GM19238 (cell line): ENCODE data around the gene ABCA10.
A peak's percentile ranks its signal among the peaks of the same experiment; 100 is the strongest.
"Not testable (repeated sequence)": the region's sequence is repeated elsewhere in the genome, so short reads cannot be mapped to it uniquely, and the experiment has no call there.

Experiments used
- DNase-seq: peaks from one replicate; pipeline ENCODE4 v3.0.0; 2011; ENCODE audit warnings: low spot score; ENCODE audit not compliant: insufficient read length

The ABCA10 gene, protein sequence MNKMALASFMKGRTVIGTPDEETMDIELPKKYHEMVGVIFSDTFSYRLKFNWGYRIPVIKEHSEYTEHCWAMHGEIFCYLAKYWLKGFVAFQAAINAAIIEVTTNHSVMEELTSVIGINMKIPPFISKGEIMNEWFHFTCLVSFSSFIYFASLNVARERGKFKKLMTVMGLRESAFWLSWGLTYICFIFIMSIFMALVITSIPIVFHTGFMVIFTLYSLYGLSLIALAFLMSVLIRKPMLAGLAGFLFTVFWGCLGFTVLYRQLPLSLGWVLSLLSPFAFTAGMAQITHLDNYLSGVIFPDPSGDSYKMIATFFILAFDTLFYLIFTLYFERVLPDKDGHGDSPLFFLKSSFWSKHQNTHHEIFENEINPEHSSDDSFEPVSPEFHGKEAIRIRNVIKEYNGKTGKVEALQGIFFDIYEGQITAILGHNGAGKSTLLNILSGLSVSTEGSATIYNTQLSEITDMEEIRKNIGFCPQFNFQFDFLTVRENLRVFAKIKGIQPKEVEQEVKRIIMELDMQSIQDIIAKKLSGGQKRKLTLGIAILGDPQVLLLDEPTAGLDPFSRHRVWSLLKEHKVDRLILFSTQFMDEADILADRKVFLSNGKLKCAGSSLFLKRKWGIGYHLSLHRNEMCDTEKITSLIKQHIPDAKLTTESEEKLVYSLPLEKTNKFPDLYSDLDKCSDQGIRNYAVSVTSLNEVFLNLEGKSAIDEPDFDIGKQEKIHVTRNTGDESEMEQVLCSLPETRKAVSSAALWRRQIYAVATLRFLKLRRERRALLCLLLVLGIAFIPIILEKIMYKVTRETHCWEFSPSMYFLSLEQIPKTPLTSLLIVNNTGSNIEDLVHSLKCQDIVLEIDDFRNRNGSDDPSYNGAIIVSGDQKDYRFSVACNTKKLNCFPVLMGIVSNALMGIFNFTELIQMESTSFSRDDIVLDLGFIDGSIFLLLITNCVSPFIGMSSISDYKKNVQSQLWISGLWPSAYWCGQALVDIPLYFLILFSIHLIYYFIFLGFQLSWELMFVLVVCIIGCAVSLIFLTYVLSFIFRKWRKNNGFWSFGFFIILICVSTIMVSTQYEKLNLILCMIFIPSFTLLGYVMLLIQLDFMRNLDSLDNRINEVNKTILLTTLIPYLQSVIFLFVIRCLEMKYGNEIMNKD (N-terminal part only)

GRCh38 chr17:69228576-69228975 is at the start of gene ABCA10:
TSS of gene ABCA10 (minus strand) at chr17:69228824. CDS start at chr17:69225358, 3,466 bp downstream.
- DNase-seq, result no peak

- DNase-seq, result not testable (repeated sequence)
These were observed 47.7 kb upstream of the ABCA10 start for GRCh38 chr17:69276279-69276678.

DNA sequence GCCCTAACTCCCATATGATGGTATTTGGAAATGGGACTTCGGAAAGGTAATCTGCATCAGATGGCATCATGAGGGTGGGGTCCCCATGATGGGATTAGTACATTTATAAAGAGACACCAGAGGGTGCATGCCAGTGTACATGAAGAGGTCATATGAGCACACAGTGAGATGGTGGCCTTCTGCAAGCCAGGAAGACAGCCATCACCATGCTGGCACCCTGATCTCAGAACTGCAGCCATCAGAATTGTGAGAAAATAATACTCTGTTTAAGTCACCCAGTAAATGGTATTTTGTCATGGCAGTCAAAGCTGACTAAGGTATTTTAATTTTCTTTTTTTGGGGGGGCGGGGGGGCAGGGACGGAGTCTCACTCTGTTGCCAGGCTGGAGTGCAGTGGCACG is 47.1 kb upstream of the ABCA10 start:
- DNase-seq, result no peak

DNA sequence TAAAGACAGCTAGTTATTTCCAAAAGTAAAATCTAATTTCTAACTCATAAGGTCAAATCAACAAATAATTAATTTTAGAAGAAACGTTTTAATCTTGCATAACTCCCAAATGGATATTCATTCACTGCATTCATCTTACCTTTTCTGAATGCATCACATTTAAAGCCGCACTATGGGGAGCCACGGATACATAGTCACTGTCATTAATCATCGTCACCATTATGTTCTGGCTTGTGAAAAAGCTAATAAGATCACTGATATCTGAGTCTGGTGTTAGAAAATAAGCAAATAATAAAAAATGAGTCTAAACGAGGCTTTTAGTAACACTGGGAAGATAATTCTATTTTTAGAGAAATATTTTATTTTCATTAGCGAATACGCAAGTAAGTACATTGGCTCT is 42.4 kb upstream of the ABCA10 start:
- no peak for DNase-seq

- DNase-seq, result no peak
These were observed 40.7 kb upstream of the ABCA10 start for GRCh38 chr17:69269131-69269998.

GRCh38 chr17:69268543-69269014 is 40.0 kb upstream of the ABCA10 start:
- no peak for DNase-seq

- no peak for DNase-seq
These were observed 38.6 kb upstream of the ABCA10 start for GRCh38 chr17:69267219-69267618.

DNA sequence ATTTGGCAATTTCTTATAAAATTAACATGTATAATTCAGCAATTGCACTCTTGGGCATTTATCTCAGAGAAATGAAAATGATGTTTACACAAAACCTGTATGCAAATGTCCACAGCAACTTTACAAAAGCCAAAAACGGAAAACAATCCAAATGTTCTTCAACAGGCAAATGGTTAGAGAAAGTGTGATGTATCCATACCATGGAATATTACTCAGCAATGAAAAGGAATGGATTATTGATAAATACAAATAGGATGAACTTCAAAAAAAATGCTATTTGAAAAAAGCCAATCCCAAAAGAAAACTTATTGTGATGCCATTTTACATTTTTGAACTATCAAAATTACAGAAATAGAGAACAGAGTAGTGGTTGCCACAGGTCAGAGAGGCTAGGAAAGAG is 37.2 kb upstream of the ABCA10 start:
- DNase-seq, result no peak

DNA sequence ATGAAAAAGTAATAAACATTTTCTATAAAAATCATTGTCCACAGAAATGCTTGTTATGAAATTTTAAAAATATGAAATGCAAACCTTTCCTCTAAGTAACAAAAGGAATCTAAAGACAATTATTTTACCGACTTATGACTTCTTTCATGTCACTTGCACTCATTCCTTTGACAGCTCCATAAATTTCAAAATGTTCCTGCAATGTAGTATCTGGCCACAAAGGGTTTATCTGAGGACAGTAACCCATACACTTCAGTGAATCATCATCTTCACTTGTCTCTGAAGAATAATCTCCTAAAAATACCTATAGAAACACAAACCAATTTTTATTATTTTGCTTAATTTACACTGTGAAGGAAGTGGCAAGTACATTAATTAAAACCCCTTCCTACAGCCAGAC is 25.6 kb upstream of the ABCA10 start:
- DNase-seq, result no peak

- no peak for DNase-seq
These were observed 22.0 kb upstream of the ABCA10 start for GRCh38 chr17:69250641-69251040.

DNA sequence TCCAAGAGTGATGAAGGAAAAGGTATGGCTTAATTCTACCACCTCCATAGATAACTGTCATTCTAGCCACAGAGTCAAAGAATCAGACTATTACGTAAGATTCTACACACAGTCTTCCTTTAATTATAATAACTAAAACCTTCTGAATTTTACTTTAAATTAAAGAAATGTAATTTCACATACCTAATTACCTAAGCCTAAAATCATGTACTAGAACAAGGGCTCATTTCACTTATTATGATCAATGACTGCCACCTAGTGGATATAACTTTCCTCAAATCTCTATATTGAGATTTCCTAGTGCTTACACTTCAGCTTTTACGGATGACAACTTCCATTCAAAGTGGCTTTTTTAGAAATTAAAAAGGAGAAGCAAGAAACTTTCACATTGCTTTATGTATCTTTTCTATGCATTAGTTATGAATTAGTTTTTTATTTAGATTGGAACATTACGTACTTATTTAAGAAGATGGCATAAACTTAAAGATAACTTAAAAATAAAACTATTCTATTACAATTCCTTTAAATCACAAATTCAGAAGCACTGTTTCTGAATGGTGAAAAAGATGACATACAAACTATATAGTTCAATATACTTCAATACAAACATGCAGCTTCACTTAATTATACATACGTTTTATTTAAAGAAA is 18.2 kb upstream of the ABCA10 start:
- DNase-seq, result no peak

GRCh38 chr17:69246202-69246601 is 17.6 kb upstream of the ABCA10 start:
- DNase-seq, result no peak

GRCh38 chr17:69245617-69246016 is 17.0 kb upstream of the ABCA10 start:
- DNase-seq, result no peak

- DNase-seq, result no peak
These were observed 11.3 kb upstream of the ABCA10 start for GRCh38 chr17:69239611-69240600.

DNA sequence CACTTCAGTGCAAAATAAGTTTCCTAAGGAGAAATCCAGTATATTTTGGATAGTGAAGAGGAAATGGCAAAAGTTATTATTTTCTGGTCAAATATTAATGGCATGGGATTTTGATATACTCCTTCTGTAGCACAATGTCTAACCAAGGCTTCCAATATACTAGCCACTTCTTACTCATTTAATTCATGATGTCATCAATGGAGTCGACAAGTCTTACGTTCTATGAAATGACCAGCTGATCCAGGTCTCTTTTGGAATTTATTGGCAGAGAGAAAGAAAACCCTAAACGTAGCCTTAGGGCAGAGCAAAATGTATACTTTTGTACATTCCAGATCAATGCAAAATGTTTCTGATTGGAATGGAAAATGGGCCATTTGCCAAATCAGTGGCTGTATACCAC is 8.3 kb upstream of the ABCA10 start:
- DNase-seq, result no peak

DNA sequence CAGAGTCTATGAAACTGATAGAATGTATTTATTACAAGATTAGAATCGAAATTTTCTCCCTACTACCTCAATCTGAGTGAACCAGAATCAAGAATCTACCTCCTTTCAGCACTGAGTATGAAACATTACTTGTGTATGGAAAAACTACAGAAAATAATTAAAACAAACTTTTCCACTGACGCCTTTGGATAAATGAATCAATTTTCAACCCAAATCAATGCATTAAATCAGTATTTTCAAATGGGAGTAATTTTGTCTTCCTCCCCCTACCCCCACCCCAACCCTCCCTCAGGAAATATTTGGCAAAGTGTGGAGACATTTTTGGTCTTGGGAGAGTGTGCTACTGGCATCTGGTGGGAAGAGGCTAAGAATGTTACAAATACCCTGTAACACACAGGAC is 7.8 kb upstream of the ABCA10 start:
- DNase-seq, result no peak

DNA sequence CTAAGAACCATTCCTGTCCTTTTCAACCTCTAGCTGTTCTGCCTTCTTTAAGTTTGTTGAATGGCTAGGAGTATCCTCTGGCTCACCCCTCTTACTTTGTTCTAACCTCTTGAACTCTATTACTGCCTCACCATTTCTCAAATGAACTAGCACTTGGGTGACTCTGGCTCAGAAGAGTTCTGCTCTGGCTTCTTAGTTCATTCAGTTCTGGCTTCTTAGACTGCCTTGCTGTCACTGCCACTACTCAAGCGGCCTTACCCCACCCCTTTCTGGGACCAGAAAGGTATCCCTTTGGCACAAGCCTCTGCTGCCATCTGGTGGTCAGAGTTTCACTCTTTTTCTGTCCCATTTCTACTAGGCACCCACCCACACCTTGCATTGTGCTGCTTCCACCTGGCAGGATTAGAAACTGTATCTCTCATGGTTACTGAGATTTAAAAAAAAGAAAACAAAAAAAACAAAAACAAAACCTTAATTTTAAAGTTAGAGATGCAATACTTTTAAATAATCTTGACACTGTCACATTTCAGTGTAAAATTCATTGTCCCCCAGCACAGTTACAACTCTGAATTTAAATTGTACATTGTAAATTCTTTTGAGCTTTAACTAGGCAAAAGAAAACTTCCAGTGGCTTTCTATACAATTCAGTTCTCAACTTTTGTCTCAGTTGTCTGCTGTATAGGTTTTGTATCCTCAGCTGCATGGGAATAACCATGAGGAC is 6.9 kb upstream of the ABCA10 start:
- peak; percentile 30 for DNase-seq

- no peak for DNase-seq
These were observed 4.0 kb upstream of the ABCA10 start for GRCh38 chr17:69232650-69233049.
